Measurements from ENCODE around the gene CPVL. TPM values are rescaled to one million over a fixed set of nuclear protein-coding genes. Genes with fewer than 3 reads are reported as not detected.

The CPVL gene
- total RNA-seq, 2 donors from 2014 or later: 32.4 to 53.3 TPM

DNA sequence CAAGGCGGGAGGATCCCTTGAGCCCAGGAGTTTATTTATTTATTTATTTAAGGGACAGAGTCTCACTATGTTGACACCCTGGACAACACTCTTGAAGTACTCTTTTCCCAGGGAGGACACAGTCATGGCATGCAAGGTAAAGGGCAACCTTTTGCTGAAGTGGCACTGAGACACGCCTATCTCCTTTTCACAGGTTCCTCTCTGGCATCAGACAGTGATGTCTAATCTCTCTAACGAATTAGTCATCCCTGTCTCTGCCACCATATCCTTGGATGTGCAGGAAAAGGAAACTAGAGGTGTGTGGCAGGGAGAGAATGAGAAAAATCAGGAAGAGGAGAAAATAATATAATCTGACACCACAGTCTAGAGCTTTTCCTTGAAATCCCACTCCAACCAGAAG lies 19.5 kb downstream of the CPVL start:
- Histone ChIP-seq H3K9me3 (ENCODE audit: control insufficient read depth, low read length) (no peaks in the 10 kb centered on the region), H3K27me3 (ENCODE audit: control insufficient read depth, insufficient read depth, low read length, poor library complexity, severe bottlenecking) (peaks cover under 1% of the 10 kb centered on the region), H3K36me3 (ENCODE audit: control insufficient read depth, insufficient read depth, low read length) (no peaks in the 10 kb centered on the region), H3K4me1 (ENCODE audit: control insufficient read depth, insufficient read depth, low read length) (peaks cover 6% of the 10 kb centered on the region), H3K9ac (ENCODE audit: extremely low read depth, low read length, poor library complexity, severe bottlenecking) (no peak overlapping the region), H3K4me3 (ENCODE audit: low read length) (no peak overlapping the region), H3K27ac (ENCODE audit: low read depth, low read length) (no peak overlapping the region)
- Mint-ChIP-seq H3K4me3 (no peak overlapping the region), H3K36me3 (ENCODE audit: low read depth) (no peaks in the 10 kb centered on the region), H3K27ac (no peak overlapping the region), H3K27me3 (ENCODE audit: insufficient read depth) (peaks cover 2% of the 10 kb centered on the region), H3K9me3 (no peaks in the 10 kb centered on the region), H3K4me1 (peaks cover 50% of the 10 kb centered on the region)
- 99 to 100% methylated on average over 1 to 3 of the region's 3 CpGs for WGBS, 2 experiments (ENCODE audit: insufficient coverage in 1 of 2, insufficient read length in 1 of 2)
- DNase-seq: no peak
- TF ChIP-seq, protein P1, sequence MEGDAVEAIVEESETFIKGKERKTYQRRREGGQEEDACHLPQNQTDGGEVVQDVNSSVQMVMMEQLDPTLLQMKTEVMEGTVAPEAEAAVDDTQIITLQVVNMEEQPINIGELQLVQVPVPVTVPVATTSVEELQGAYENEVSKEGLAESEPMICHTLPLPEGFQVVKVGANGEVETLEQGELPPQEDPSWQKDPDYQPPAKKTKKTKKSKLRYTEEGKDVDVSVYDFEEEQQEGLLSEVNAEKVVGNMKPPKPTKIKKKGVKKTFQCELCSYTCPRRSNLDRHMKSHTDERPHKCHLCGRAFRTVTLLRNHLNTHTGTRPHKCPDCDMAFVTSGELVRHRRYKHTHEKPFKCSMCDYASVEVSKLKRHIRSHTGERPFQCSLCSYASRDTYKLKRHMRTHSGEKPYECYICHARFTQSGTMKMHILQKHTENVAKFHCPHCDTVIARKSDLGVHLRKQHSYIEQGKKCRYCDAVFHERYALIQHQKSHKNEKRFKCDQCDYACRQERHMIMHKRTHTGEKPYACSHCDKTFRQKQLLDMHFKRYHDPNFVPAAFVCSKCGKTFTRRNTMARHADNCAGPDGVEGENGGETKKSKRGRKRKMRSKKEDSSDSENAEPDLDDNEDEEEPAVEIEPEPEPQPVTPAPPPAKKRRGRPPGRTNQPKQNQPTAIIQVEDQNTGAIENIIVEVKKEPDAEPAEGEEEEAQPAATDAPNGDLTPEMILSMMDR (conservative IDR thresholded peaks at IDR 0.05): no peak

DNA sequence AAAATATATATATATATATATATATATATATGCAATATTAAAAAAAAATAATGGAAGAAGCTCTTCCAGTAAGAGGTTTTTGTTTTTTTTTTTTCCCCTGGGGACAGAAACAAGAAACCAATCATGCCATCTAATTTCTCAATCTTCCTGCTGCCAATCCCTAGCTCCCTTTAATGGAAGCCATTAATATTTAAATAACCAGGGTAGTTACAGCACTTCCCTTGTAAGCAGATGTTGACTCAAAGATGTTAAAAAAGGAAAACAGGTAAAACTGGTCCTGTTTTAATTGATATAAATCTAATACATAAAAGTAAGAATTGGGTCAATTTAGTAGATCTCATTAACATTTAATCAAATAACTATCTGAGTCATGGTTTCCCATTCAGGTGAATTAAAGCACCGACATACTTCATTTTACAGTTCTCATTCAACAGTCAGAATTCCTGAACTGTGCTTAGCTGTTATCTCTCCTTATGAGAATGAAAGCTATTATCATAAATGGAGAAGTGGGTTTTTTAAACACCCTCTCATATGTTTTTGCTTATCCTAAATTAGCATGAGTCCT lies 22.6 kb downstream of the CPVL start:
- Histone ChIP-seq H3K9ac (ENCODE audit: extremely low read depth, low read length, poor library complexity, severe bottlenecking) (no peak overlapping the region), H3K27ac (ENCODE audit: low read depth, low read length) (no peak overlapping the region), H3K27me3 (ENCODE audit: control insufficient read depth, insufficient read depth, low read length, poor library complexity, severe bottlenecking) (no peaks in the 10 kb centered on the region), H3K4me3 (ENCODE audit: low read length) (no peak overlapping the region), H3K4me1 (ENCODE audit: control insufficient read depth, insufficient read depth, low read length) (peaks cover 6% of the 10 kb centered on the region), H3K36me3 (ENCODE audit: control insufficient read depth, insufficient read depth, low read length) (no peaks in the 10 kb centered on the region), H3K9me3 (ENCODE audit: control insufficient read depth, low read length) (no peaks in the 10 kb centered on the region)
- WGBS, 2 experiments (ENCODE audit: insufficient coverage in 1 of 2, insufficient read length in 1 of 2): 89% methylated on average over 1 of the region's 1 CpG; no CpG with 5 or more reads in 1 of the 2 experiments
- Mint-ChIP-seq H3K36me3 (ENCODE audit: low read depth) (peaks cover 2% of the 10 kb centered on the region), H3K4me3 (no peak overlapping the region), H3K27ac (no peak overlapping the region), H3K27me3 (ENCODE audit: insufficient read depth) (no peaks in the 10 kb centered on the region), H3K4me1 (peaks cover 59% of the 10 kb centered on the region), H3K9me3 (no peaks in the 10 kb centered on the region)
- TF ChIP-seq, protein P1 (conservative IDR thresholded peaks at IDR 0.05): no peak
- DNase-seq: no peak

DNA sequence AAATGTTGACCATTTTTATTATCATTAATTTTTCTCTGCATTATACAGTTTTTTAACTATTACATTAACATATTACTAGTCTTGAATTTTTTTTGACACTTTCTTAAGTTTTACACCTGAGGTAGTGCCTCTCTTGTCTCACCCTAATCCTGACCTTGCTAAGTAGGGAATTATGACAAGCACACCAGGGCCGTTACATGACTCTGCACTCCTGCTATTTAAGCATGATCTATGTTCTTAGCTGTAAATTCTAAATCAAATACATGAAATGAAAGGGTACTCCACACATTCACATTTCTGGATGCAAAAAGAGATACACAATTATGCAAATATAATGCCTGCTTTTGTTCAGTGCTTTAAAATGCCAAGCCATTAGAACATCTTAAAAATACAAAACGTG lies 23.6 kb downstream of the CPVL start:
- no peak overlapping the region for H3K9ac ChIP-seq (ENCODE audit: extremely low read depth, low read length, poor library complexity, severe bottlenecking)
- H3K4me1 ChIP-seq (ENCODE audit: control insufficient read depth, insufficient read depth, low read length): peaks cover 6% of the 10 kb centered on the region
- Mint-ChIP-seq H3K4me3 (no peak overlapping the region), H3K27ac (no peak overlapping the region), H3K4me1 (peaks cover 61% of the 10 kb centered on the region), H3K36me3 (ENCODE audit: low read depth) (peaks cover 3% of the 10 kb centered on the region), H3K27me3 (ENCODE audit: insufficient read depth) (no peaks in the 10 kb centered on the region), H3K9me3 (no peaks in the 10 kb centered on the region)
- H3K36me3 ChIP-seq (ENCODE audit: control insufficient read depth, insufficient read depth, low read length): no peaks in the 10 kb centered on the region
- no peak for DNase-seq
- TF ChIP-seq, protein P1 (conservative IDR thresholded peaks at IDR 0.05): no peak
- H3K4me3 ChIP-seq (ENCODE audit: low read length): no peak overlapping the region
- no peak overlapping the region for H3K27ac ChIP-seq (ENCODE audit: low read depth, low read length)
- 95% methylated on average over 2 of the region's 2 CpGs; no CpG with 5 or more reads in 1 of the 2 experiments for WGBS, 2 experiments (ENCODE audit: insufficient coverage in 1 of 2, insufficient read length in 1 of 2)
- H3K9me3 ChIP-seq (ENCODE audit: control insufficient read depth, low read length): no peaks in the 10 kb centered on the region
- no peaks in the 10 kb centered on the region for H3K27me3 ChIP-seq (ENCODE audit: control insufficient read depth, insufficient read depth, low read length, poor library complexity, severe bottlenecking)
